H1 (cell line): Measurements from ENCODE around the gene NAV2. TPM values are rescaled to one million over a fixed set of nuclear protein-coding genes. Genes with fewer than 3 reads are reported as not detected.

Experiments
- CEBPB ChIP-seq: IDR thresholded peaks from 2 replicates; pipeline ENCODE4 v1.6.1; 2012; ENCODE audit warnings: low read depth, low read length
- POLR2A ChIP-seq, 2 experiments: IDR thresholded peaks; 1 replicate in 1 of 2; 2 replicates in 1 of 2; pipeline ENCODE4 v1.6.1; 2011; ENCODE audit warnings: low read depth in 2 of 2, low read length in 2 of 2, mild to moderate bottlenecking in 2 of 2; ENCODE audit errors: control extremely low read depth in 1 of 2
- SP2 ChIP-seq: IDR thresholded peaks from 2 replicates; pipeline ENCODE4 v1.6.1; 2012; ENCODE audit warnings: mild to moderate bottlenecking, low read length, inconsistent platforms
- polyA plus RNA-seq, 7 experiments: library from polyadenylated mRNA; depleted of rRNA in 3 of 7; stranded (reverse) in 5 of 7; unstranded in 2 of 7; fragments of >200 nt in 5 of 7; fragments of 200-250 nt in 2 of 7; gene quantifications; 1 replicate in 5 of 7; 2 replicates in 1 of 7; 4 replicates in 1 of 7; pipeline versions ENCODE4 v1.2.1 to v1.2.3, GENCODE V29; 2011 to 2013; ENCODE audit warnings: missing spikeins in 2 of 7, mixed read lengths in 2 of 7
- total RNA-seq: library from RNA; stranded (reverse); fragmentation: NEBNext Ultra II Directional; extraction: Animal tissue kit (Norgen Biotek cat#: 25700); gene quantifications from 2 replicates; pipeline ENCODE4 v1.2.1, GENCODE V29; 2021

NAV2 gene
- total and polyA plus RNA-seq, 2 of the 8 experiments (the other 6 are each of a cell fraction or from before 2014, with no cell fraction given), result 35.6 to 73.6 TPM

DNA sequence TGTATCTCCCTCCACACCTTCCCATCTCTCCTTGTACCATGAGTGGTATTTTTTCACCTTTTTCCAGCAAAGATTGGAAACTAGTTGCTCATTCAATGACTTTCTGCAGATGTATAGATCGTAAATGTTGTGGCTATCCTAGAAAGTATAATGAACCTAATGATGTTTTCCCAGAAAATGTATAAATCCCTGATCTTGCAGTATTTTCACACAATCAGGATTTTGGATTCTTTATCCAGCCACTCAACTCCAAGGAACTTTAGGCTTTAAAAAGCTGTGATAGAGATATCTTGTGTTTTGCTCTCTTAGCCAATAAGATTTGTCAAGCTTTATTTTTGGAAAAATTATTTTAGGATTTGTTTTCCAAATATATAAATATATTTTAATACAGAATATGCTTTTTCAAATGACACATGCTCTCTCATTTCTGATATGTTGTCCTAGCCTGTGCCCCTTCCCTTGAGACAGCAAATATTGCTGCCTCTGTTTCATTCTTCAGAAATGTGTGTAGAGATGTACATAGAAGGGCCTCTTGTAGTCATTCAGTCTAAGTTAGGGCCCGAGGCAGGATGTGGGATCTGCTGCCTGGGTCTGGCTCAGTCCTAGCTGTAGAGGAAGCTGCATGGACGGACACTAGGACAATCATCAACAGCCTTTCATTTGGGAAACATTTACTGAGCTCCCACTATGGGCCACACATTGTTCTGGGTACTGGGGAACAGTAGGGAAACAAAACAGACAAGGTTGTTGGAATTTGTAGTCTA, 62.4 kb downstream of the NAV2 start (continued):
- no peak for TF ChIP-seq POLR2A (IDR thresholded peaks at IDR 0.05; ENCODE audit: control extremely low read depth in 1 of 2, low read depth in 2 of 2, low read length in 2 of 2)
- TF ChIP-seq SP2, result no peak
- no peak for TF ChIP-seq CEBPB
